Mesangial cell (primary cell): ENCODE data around the gene CENPV. TPM values are rescaled to one million over a fixed set of nuclear protein-coding genes. Genes with fewer than 3 reads are reported as not detected.

Source experiments
- total RNA-seq: library from RNA; depleted of rRNA; stranded (reverse); fragments of >200 nt; gene quantifications from 2 replicates; pipeline ENCODE4 v1.2.3, GENCODE V29; 2015

Gene CENPV
- total RNA-seq, result 40.6 and 99.1 TPM in 2 replicates

GRCh38 chr17:16353317-16354174 lies at the start of gene CENPV:
Gene CENPV, minus strand, starts transcription at chr17:16353469. Its CDS starts 33 bp downstream, at chr17:16353436.

GRCh38 chr17:16380640-16381495 lies 27.6 kb upstream of the CENPV start, which contains the start of gene UBB:
Gene UBB, plus strand, starts transcription at chr17:16381091. Its CDS starts 817 bp downstream, at chr17:16381908.

Other genes starting within 250 kb of the CENPV start
- 97.4 and 124 TPM in 2 replicates for gene NCOR1, start 137.9 kb downstream of the CENPV start, total RNA-seq
- 17.6 and 24.5 TPM in 2 replicates for gene PIGL, start 136.3 kb downstream of the CENPV start, total RNA-seq
- 1,057 and 1,236 TPM in 2 replicates for gene UBB, start 27.6 kb upstream of the CENPV start, total RNA-seq
- 36.8 TPM in 2 replicates for gene TRPV2, start 62.1 kb upstream of the CENPV start, total RNA-seq
- gene LRRC75A, start 138.7 kb upstream of the CENPV start, total RNA-seq, result 1.5 TPM in 1 of 2 replicates, not detected in the other
- gene ZNF287, start 215.7 kb upstream of the CENPV start, total RNA-seq, result 6.0 and 6.3 TPM in 2 replicates